Pons (tissue), 1 donor: ENCODE data around the gene SP9.

Experiments
- DNase-seq: peaks from one replicate; pipeline ENCODE4 v3.0.0-alpha.2; 2016; ENCODE audit warnings: low spot score

Gene SP9

DNA sequence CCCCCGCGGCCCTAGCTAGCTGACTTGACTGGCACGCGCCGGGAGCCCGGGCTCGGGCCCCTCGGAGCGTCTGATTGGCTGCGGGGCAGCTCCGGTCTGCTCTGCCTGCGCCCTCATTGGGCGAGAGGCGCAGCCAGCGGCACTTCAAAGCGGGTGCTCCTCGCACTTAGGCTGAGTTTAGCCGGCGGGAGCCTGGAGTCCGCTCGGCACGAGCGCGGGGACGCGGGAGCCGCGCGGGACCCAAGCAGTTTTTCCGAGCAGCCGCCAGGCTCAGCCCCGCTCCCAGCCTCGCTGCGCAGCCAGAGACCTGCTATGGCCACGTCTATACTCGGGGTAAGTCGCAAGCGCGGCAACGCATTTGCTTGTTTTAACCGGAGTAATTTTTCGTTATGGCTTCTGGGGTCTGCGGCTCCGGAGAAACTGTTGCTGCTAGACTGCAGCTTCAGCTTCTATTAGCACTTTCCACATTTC is at the start of gene SP9:
Gene SP9 (plus strand): TSS at position 174 of the 471 bp plus-strand sequence. CDS start 139 bp downstream, at position 313.
- no peak for DNase-seq

DNA sequence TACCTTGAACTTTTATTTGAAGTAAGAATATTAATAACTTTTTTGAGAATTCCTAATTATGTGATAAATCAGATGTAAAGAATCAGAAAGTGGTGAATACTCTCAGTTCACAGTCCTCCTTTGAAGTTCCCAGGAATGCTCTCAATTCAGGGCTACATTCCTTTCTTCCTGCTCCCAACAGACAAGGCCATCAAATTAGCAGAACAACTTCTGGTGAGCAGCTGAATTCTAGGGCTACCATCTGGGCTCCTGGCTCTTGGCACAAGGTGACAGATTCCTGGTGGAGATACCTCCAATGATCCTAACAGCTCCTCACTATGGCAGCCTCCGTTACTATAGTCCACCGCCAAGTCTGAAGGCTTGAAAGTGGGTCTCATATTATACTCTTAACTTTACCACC is 48.6 kb upstream of the SP9 start:
- DNase-seq, result no peak

DNA sequence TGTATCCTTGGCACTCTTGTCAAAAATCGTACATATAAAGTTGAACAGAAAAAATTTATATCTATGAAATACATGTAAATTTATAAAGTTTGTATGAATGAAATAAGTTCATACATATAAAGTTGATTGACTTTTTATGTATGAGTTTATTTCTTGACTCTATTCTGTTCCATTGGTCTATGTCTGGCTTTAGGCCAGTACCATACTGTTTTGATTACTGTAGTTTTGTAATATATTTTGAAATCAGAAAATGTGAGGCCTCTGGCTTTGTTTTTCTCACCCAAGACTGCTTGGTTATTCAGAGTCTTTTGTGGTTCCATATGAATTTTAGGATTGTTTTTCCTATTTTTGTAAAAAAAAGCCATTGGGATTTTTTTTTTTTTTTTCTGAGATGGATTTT is 41.8 kb upstream of the SP9 start:
- no peak for DNase-seq

DNA sequence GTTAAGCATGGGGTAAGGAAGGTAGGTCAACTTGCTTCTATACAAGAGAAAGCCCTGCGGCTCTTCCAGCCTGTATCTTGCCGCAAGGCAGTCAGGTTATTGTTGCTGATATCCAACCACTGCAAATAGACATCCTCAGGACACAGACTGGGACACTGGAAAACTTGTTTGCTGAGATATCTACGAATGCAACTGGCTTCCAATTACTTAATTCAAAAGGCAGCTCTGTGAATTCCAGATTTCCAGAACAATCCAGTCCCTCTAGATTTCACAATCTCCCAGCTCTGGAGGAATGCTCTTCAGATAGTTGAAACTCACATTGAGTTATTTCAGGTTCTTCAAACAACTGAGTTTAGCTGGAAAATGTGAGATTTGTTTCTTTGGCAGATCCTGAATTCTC is 34.6 kb upstream of the SP9 start:
- DNase-seq, result no peak

DNA sequence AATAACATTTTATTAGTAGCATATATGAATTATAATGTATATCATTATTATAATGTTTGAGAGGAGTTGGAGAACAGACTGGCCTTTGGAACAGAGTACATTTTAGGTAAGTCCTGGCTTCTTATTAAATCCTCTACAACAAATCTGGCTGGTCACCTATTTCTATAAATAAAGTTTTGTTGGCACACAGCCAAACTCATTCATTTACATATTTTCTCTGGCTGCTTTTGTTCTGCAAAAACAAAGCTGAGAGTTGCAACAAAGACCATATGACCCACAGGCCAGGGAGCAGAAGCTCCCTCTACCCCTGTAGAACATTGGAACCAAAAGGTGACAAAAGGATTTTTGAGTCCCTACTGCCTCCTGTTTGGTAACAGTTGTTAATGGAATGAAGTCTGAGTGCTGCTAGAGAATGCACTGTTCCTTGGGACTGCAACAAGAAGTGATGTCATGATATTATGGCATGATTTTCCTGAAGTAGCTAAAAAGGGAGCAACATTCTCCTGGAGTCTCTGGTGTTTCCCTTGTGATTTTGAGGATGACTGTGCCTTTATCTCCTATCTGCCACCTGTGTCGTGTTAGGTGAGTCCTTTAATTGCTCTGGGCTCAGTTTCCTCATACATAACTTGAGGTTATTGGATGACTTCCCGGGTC is 22.0 kb upstream of the SP9 start:
- no peak for DNase-seq

DNA sequence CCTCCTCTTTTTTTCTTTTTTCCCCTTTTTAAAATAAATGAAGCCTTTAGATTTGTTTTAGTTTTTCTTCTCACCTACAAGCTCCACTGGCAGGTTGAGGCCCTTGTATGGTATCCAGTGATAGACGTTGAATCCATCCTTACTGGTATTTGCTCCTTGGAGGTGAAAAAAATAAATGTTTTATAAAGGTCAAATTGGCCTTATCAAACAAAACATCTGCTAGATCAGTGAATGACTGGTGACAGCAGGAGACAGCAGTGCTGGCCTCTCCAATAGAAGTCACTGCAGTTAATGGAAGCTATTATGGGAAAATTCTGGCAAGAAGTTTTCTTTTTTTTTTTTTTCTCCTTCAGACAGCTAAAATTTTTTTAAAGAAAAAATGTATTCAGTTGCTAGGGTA is 12.6 kb upstream of the SP9 start:
- no peak for DNase-seq

DNA sequence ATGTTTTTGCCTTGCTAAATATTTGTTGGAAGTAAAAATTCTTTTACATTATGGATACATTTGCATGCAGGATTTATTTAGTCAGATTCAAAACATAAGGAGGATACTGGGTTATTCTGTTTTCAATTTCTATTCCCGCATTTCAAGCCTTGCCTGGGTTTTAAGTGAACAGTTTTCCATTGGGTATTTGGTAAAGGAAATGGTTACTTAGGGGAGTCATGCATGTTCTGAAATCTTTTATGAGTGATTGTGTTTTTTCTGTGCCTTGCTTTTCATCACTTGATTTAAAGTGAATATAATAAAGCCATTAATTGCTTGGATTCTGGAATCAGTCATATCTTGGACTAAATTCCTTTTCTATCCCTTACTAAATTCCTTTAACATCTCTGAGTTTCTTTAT is 12.0 kb upstream of the SP9 start:
- DNase-seq, result no peak

DNA sequence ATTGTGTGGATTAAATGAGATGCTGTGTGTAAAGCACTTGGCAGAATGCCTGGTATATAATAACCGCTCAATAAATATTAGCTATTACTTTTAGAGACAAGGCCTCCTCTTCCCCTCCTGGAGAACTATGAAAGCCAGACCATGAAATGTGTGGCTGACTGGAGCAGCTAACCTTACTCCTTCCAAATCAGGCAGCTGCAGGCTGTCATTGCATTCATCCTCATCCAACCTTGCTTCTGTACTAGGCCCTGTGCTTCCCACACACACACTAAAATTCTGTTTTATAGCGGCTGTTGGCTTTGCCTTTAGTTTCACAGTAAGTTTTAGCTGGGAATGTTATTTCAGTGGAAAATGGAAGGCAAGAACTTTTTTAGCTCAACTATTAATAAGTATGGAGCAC is 10.2 kb upstream of the SP9 start:
- DNase-seq, result no peak

DNA sequence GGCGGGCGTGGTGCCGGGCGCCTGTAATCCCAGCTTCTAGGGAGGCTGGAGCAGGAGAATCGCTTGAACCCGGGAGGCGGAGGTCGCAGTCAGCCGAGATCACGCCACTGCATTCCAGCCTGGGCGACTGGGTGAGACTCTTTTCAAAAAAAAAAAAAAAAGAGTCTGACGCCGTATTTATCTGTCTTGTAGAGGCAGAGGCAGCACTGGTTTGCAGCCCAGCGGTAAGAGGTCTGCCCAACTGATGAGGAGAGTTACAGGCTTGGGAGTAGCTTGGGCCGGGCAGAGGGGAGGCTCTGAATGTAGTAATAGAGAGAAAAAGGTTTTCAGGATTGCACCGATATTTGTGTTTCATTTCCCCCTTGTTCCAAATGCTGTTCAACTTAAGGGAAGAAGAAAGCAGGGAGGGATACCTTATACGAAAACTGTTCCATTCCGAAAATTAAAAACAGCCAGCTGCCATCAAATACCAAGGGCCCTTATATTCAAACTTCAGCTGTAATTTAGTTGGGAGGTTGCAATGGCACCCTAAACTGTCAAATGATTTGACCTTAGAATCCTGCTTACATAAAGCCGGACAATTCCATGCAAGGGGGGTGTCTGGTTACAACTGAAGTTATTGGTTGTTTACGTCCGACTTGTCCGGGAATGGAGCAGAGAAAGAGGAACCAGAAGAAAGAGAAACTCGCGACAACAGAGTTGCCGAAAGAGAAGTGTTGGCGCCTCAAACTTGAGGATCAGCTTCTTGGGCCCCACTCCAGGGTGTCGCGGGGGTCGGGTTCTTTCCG is 9.2 kb upstream of the SP9 start:
- no peak for DNase-seq

DNA sequence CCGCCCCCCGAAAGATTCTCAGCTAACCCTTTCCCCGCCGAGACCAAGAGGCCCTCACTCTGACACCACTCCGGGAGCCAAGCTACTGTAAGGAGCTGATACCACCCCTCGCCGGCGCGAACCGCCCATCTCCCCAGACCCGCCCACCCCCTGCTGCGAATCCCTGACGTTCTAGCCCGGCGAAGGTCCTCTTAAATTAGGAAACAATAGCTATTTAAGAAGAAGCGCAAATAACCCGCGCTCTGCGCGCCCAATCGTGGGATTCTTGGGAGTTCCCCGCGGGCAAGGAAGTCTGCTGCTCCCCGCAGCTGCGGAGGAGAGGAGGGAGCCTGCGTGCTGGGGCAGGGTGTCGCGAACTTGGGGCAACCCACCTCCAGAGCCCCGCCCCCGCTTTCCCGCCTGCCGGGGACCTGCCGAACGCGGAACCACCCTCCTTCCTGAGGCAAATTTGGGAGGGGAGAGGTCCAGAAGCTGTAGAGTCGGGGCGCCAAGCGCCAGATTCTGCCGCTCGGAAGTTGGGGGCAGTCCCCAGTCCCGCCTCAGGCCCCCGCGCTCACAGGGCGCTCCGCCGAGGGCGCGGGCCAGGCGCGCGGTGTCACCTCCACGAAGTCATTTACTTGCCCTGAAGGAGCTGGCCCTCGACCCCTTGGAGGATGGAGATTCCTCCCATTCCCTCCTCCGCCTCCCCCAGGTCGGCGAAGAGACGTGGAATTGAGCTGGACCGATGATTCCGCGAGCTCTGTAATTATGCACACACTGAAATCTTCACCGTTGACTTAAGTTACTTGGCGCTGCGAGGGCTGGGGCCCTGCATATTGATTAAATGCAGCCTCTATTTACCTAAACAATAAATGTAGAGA is 8.4 kb upstream of the SP9 start:
- DNase-seq, result no peak

DNA sequence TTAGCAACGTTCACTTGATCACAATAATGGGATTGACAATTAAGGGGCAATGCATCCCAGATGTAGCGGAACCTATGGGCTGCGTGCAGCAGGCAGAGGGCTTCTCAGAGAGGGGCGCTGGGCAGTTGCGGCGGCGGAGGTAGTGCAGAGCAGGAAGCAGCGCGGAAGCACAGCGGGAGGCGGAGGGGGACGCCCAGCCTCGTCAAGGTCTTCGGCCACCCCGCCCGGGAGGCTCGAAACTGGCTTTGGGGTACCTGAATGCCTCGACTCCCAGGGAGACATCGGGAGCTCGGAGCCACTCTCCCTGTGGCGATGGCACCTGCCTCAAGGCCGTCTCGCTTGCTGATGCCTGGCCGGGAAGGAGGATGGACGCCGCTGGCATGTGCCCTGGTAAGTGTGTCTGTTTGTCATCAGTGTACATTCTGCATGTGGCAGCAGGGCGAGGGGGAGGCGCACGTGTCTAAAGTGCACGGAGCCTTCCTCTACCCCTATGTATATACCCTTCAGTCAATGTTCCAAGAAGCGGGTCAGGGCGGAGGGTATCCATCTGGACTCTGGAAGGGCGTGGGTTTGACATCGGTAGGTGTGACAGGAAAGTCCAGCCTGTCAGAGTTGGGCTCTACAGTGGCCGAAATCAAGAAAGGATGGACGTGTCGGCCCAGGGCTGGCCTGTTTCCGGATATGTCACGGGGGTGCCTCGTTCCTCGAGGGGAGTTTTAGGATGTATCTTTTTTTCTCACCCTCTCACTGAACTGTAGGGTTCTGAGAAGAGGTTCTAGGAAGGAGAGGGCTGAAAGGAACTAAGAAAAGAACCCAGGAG is 7.5 kb upstream of the SP9 start:
- DNase-seq, result no peak

DNA sequence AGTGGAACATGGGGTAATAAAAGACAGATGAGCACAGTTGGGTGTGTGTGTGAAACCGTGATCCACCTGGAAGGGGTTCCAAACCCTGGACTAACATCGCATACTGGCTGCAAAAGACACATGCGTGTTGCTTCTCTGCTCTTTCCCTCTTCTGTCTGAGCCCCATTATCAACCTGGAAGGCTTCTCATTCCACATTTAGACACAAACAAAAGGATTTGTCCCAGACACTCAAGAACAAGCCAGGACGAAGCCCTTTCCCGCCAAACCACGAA is 7.0 kb upstream of the SP9 start:
- DNase-seq, result no peak

DNA sequence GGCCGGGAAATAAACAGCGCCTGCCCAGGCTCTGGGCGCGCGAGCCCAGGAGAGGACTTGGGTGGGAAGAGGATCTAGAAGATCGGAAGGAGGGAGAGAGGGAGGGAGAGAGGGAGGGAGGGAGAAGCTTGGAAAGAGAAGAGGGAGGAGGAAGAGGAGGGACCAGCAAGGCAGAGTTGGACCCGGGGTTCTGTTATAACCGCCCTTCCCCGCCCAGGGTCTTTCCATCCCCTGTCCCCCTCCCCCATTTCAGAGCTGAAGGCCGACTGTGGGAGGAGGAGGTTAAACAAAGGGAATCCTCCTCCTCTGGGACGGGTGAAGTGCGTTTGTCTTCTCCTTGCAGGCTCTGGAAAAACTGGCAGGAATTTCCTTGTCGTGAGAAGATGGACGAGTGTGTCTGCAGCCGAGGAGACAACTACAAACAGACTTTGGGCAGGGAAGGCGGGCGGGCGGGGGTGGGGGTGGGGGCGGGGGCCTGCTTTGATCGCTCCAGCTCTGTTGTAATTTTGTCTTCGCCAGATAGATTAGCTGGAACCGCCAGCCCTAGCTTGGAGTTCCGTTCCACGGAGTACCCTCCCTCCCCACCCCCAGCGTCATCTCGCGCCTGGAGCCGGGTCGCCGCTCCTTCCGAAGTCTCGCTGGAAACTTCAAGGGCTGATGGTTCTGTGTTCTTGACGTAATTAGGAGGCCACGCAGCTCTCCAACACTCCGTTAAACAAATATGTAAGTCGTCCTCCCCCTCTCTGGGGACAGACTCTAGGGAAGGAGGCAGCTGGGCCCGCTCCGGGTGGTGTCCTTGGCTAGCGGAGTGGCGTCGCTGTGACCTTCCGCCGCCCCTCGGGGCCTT is 6.4 kb upstream of the SP9 start:
- DNase-seq, result no peak

DNA sequence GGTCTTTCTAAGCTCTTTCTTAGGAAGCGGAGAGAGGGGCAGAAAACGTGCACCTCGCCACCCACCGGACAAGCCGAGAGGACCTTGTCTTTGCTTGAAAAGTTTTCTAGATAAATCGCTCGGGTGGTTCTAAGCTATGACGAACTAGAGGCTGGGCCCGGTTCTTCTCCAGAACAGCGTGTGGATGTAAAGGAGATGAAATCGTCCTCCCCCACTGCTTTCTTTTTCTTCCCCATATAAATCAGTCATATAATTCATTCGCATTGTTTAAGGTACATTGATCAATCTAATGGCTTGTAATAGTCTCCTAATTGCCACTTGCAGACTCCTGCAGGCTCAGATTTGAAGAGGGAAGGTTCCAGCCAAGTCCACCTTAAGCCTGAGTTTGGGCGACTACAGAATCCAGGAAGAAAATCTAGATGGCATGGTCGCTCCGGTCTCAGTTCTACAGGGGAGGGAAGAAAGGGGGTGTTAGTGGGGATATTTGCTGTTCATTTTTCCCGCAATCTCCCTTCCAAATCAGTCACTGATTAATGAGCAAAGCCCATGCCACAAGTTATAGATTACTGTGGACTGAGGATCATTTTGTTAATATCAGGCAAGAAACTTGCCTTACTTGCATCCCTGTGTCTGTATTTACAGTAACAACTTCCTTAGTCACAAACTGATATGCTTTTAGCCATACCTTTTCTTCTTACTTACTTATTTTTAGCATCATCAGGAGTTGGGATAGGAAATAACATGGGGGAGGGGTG is 5.6 kb upstream of the SP9 start:
- DNase-seq, result no peak

DNA sequence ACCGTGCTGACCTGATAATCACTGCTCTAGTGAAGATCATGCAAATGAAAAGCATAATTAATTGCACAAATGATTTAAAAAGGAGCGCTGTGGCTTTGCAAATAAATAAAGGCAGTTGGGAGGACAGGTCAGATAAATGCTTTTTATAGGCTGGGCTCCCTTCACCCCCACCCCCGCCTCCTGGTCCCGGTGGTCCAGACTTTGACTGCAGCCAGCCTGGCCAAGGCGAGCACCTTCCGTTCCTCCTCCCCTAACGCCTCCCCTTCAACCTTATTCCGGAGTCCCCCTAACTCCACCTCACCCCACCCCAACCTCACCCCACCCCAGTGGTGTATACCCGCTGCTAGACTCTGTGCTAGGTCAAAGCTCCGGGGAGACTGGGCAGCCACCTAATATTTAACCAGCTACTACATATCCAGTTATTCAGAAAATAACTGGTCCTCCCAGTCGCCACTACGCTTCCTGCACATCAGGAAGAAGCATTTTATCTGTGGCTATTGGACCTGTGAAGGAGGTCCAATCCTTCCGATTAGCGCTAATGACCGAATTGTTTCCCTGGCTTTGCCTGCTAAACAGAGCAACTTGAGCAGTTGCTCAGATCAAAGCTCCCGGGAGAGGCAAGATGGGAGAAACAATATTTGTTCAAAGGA is 3.7 kb upstream of the SP9 start:
- no peak for DNase-seq

DNA sequence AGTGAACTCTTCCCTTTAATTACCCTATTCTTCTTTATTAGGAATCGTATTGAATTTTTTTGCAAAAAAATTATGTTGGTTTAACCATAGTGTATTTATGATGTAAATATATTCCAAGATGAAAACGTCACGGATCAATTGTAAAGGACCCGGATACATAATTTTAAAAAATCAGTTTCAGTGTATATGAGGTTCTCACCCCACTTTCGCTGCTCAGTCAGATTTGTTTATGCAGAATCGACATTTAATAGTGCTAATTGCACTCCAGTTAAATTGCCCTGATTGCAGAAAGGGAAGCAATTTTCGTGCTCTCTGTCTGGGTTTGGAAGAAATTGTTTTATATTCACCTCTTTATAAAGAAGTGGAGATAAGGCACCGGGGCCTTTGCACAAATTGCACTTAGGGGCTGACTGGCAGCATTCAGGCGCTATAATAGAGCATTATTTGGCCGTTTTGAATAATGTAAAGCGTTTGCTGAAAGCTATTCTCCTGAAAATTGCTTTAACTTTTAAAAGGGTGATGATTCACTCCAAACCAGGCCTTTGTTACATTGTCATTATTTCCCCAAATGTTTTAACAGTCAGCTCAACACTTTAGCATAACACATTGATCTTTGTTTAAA is 3.0 kb upstream of the SP9 start:
- no peak for DNase-seq

DNA sequence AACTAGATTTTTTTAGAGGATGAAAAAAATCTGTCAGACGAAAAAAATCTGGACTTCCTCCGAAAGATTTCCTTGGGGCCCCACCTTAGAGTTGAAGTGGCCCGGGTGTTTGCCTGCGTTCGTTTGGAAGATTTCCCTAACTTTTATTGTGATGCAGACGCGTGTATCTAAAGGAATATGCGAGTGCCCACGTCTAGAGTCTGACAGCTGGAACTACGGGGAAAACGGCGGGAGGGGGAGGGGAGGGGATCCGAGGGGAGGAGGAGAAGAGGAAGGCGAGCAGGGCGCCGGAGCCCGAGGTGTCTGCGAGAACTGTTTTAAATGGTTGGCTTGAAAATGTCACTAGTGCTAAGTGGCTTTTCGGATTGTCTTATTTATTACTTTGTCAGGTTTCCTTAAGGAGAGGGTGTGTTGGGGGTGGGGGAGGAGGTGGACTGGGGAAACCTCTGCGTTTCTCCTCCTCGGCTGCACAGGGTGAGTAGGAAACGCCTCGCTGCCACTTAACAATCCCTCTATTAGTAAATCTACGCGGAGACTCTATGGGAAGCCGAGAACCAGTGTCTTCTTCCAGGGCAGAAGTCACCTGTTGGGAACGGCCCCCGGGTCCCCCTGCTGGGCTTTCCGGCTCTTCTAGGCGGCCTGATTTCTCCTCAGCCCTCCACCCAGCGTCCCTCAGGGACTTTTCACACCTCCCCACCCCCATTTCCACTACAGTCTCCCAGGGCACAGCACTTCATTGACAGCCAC is 2.4 kb upstream of the SP9 start:
- DNase-seq, result no peak

DNA sequence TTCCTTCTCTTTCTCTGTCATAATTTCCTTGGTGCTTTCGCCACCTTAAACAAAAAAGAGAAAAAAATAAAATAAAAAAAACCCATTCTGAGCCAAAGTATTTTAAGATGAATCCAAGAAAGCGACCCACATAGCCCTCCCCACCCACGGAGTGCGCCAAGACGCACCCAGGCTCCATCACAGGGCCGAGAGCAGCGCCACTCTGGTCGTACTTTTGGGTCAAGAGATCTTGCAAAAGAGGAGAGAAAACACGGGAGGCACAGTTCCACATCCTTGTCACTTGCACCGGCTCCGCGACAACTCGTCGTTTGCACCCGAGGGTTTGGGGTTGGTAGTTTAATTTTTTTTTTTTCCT is 1.8 kb upstream of the SP9 start:
- DNase-seq, result no peak
